Vagina (tissue), 2 donors: ENCODE results near the gene ARFGAP3. TPM values are rescaled to one million over a fixed set of nuclear protein-coding genes. Genes with fewer than 3 reads are reported as not detected.

ENCODE experiments used
- DNase-seq, 2 donors: peaks; one replicate each; pipeline ENCODE4 v3.0.0-alpha.2; 2017; ENCODE audit errors: extremely low spot score in 2 of 2
- H3K27ac ChIP-seq: fragments of 200-600 bp; sonication (generic); one replicate; pipeline ENCODE4 v1.5.1; 2019
- H3K27me3 ChIP-seq: fragments of 200-600 bp; sonication (generic); one replicate; pipeline ENCODE4 v1.5.1; 2019
- H3K36me3 ChIP-seq, 2 donors: fragments of 200-600 bp; sonication (generic); one replicate each; pipeline ENCODE4 v1.5.1; 2017 to 2019
- H3K4me1 ChIP-seq: fragments of 200-600 bp; sonication (generic); one replicate; pipeline ENCODE4 v1.5.1; 2019
- H3K4me3 ChIP-seq, 2 donors: fragments of 200-600 bp; sonication (generic); 1 replicate in 1 of 2; 2 replicates in 1 of 2; pipeline ENCODE4 v1.5.1; 2016 to 2019
- H3K9me3 ChIP-seq: fragments of 200-600 bp; sonication (generic); one replicate; pipeline ENCODE4 v1.5.1; 2019
- CTCF ChIP-seq, 3 experiments: fragments of 450-650 bp in 2 of 3; fragments of 200-600 bp in 1 of 3; sonication (generic) in 1 of 3; IDR thresholded peaks; one replicate each; pipeline ENCODE4 v1.5.1; 2017 to 2019; ENCODE audit warnings: antibody characterized with exemption in 3 of 3, mild to moderate bottlenecking in 2 of 3, moderate library complexity in 2 of 3
- POLR2A ChIP-seq, 2 donors: fragments of 450-650 bp; IDR thresholded peaks; one replicate each; pipeline ENCODE4 v1.6.1; 2017; ENCODE audit warnings: antibody characterized with exemption in 2 of 2, mild to moderate bottlenecking in 2 of 2, moderate library complexity in 2 of 2
- POLR2AphosphoS5 ChIP-seq, 2 donors: sonication (generic); formaldehyde crosslinking; IDR thresholded peaks; one replicate each; pipeline ENCODE4 v1.9.0; 2017; ENCODE audit warnings: antibody characterized with exemption in 2 of 2, mild to moderate bottlenecking in 2 of 2, low read depth in 1 of 2; ENCODE audit not compliant: insufficient read depth in 1 of 2
- intact Hi-C: fragments of 100-400 bp; cut with DNase I; formaldehyde crosslinking; loops from one replicate; pipeline ENCODE4 v1.15.1; 2023
- total RNA-seq: library from RNA; depleted of rRNA; stranded (reverse); fragments of >200 nt; gene quantifications from one replicate; pipeline ENCODE4 v1.2.3, GENCODE V29; 2016

Gene ARFGAP3
- total RNA-seq, 1 donor from 2014 or later, result 28.0 TPM

GRCh38 chr22:42885446-42885845 lies 28.4 kb upstream of the ARFGAP3 start:
- intact Hi-C loops, result no loop called here
- peaks cover 0 to 59% of the 10 kb centered on the region in 2 donors for H3K36me3 ChIP-seq
- no peak overlapping the region for H3K27ac ChIP-seq
- no peaks in the 10 kb centered on the region for H3K9me3 ChIP-seq
- peaks cover 10% of the 10 kb centered on the region for H3K4me1 ChIP-seq
- H3K27me3 ChIP-seq, result no peaks in the 10 kb centered on the region
- no peak for DNase-seq
- H3K4me3 ChIP-seq, result no peak overlapping the region
- TF ChIP-seq POLR2AphosphoS5 (IDR thresholded peaks at IDR 0.05; ENCODE audit: insufficient read depth in 1 of 2, low read depth in 1 of 2), result no peak

- Histone ChIP-seq H3K4me1 (peaks cover 10% of the 10 kb centered on the region), H3K4me3 (no peak overlapping the region), H3K27ac (no peak overlapping the region), H3K36me3 (peaks cover 0 to 59% of the 10 kb centered on the region in 2 donors), H3K27me3 (no peaks in the 10 kb centered on the region), H3K9me3 (no peaks in the 10 kb centered on the region)
- intact Hi-C loops, result no loop called here
- TF ChIP-seq POLR2A (IDR thresholded peaks at IDR 0.05), result no peak
- no peak for DNase-seq
These were observed 27.7 kb upstream of the ARFGAP3 start for GRCh38 chr22:42884616-42885375.

GRCh38 chr22:42883970-42884369 lies 26.9 kb upstream of the ARFGAP3 start:
- Histone ChIP-seq H3K9me3 (no peaks in the 10 kb centered on the region), H3K4me3 (no peak overlapping the region), H3K36me3 (peaks cover 0 to 59% of the 10 kb centered on the region in 2 donors), H3K4me1 (peaks cover 10% of the 10 kb centered on the region), H3K27me3 (no peaks in the 10 kb centered on the region), H3K27ac (no peak overlapping the region)
- DNase-seq, result no peak
- intact Hi-C loops, result no loop called here
- TF ChIP-seq POLR2A (IDR thresholded peaks at IDR 0.05) (no peak), POLR2AphosphoS5 (IDR thresholded peaks at IDR 0.05; ENCODE audit: insufficient read depth in 1 of 2, low read depth in 1 of 2) (no peak), CTCF (IDR thresholded peaks at IDR 0.05) (no peak)

GRCh38 chr22:42883121-42883520 lies 26.0 kb upstream of the ARFGAP3 start:
- intact Hi-C loops, result no loop called here
- peaks cover 2% of the 10 kb centered on the region for H3K4me1 ChIP-seq
- H3K4me3 ChIP-seq, result no peak overlapping the region
- TF ChIP-seq POLR2AphosphoS5 (IDR thresholded peaks at IDR 0.05; ENCODE audit: insufficient read depth in 1 of 2, low read depth in 1 of 2) (no peak), POLR2A (IDR thresholded peaks at IDR 0.05) (no peak), CTCF (IDR thresholded peaks at IDR 0.05) (no peak)
- no peak for DNase-seq
- H3K27ac ChIP-seq, result no peak overlapping the region
- no peaks in the 10 kb centered on the region for H3K9me3 ChIP-seq
- peaks cover 0 to 55% of the 10 kb centered on the region in 2 donors for H3K36me3 ChIP-seq
- H3K27me3 ChIP-seq, result no peaks in the 10 kb centered on the region

GRCh38 chr22:42881982-42882656 lies 25.0 kb upstream of the ARFGAP3 start:
- H3K27ac ChIP-seq, result no peak overlapping the region
- H3K9me3 ChIP-seq, result no peaks in the 10 kb centered on the region
- peaks cover 0 to 64% of the 10 kb centered on the region in 2 donors for H3K36me3 ChIP-seq
- H3K27me3 ChIP-seq, result no peaks in the 10 kb centered on the region
- H3K4me1 ChIP-seq, result no peaks in the 10 kb centered on the region
- no peak overlapping the region for H3K4me3 ChIP-seq
- TF ChIP-seq POLR2AphosphoS5 (IDR thresholded peaks at IDR 0.05; ENCODE audit: insufficient read depth in 1 of 2, low read depth in 1 of 2) (no peak), CTCF (IDR thresholded peaks at IDR 0.05) (no peak), POLR2A (IDR thresholded peaks at IDR 0.05) (no peak)
- intact Hi-C loops, result no loop called here
- no peak for DNase-seq

- TF ChIP-seq POLR2A (IDR thresholded peaks at IDR 0.05), result no peak
- no peak for TF ChIP-seq CTCF (IDR thresholded peaks at IDR 0.05)
- no peak for TF ChIP-seq POLR2AphosphoS5 (IDR thresholded peaks at IDR 0.05; ENCODE audit: insufficient read depth in 1 of 2, low read depth in 1 of 2)
These were observed 24.2 kb upstream of the ARFGAP3 start for GRCh38 chr22:42881298-42881697.

More at GRCh38 chr22:42881298-42881697, 24.2 kb upstream of the ARFGAP3 start:
- Histone ChIP-seq H3K4me3 (no peak overlapping the region), H3K27me3 (no peaks in the 10 kb centered on the region), H3K4me1 (no peaks in the 10 kb centered on the region), H3K27ac (no peak overlapping the region), H3K9me3 (no peaks in the 10 kb centered on the region), H3K36me3 (peaks cover 1 to 72% of the 10 kb centered on the region in 2 donors)
- DNase-seq, result no peak
- intact Hi-C loops, result no loop called here
